Thyroid gland (tissue), 4 donors: ENCODE results near the gene MVB12B.

ENCODE experiments used
- CTCF ChIP-seq, 6 experiments: fragments of 200-600 bp in 3 of 6; fragments of 450-650 bp in 3 of 6; sonication (generic) in 3 of 6; IDR thresholded peaks; one replicate each; pipeline ENCODE4 v1.5.1; 2016 to 2019; ENCODE audit warnings: antibody characterized with exemption in 6 of 6, mild to moderate bottlenecking in 2 of 6, inconsistent platforms in 1 of 6, moderate library complexity in 1 of 6
- POLR2A ChIP-seq, 2 donors: fragments of 450-650 bp; IDR thresholded peaks; one replicate each; pipeline ENCODE4 v1.6.1; 2017; ENCODE audit warnings: antibody characterized with exemption in 2 of 2, mild to moderate bottlenecking in 2 of 2, moderate library complexity in 1 of 2

GRCh38 chr9:126390923-126391322 is 64.3 kb downstream of the MVB12B start:
- no peak for TF ChIP-seq CTCF (IDR thresholded peaks at IDR 0.05)
- no peak for TF ChIP-seq POLR2A (IDR thresholded peaks at IDR 0.05)
